ENCODE data around the gene NFIB. TPM values are rescaled to one million over a fixed set of nuclear protein-coding genes. Genes with fewer than 3 reads are reported as not detected.

Gene NFIB
- total RNA-seq, 1 experiment from 2014 or later: 14.3 TPM

- no peaks in the 10 kb centered on the region; the same call in 1 of the 2 replicates for H3K4me1 ChIP-seq (ENCODE audit: insufficient read depth, low read length)
- no peak overlapping the region for H2BK120ac ChIP-seq (ENCODE audit: low read depth, low read length, poor library complexity, severe bottlenecking)
- no peak overlapping the region for H3K27ac Mint-ChIP-seq
- no peak overlapping the region for H3K18ac ChIP-seq (ENCODE audit: insufficient read length, low read depth, low read length)
- WGBS (ENCODE audit: extremely low coverage, insufficient read length, low lambda C conversion rate): no CpG with 5 or more reads among the region's 2 CpGs
- no peak overlapping the region for H3K4ac ChIP-seq (ENCODE audit: low read depth, low read length)
- H2BK20ac ChIP-seq (ENCODE audit: low read depth, low read length, poor library complexity, severe bottlenecking): no peak overlapping the region
- DNase-seq: no peak
- H3K56ac ChIP-seq (ENCODE audit: insufficient read length, low read depth, low read length): no peak overlapping the region
- no peak overlapping the region for H2BK12ac ChIP-seq (ENCODE audit: insufficient read length, low read depth, low read length)
- H2BK15ac ChIP-seq (ENCODE audit: low read depth, low read length): no peak overlapping the region
- no peak overlapping the region for H3T11ph ChIP-seq (ENCODE audit: low read length)
- no peak overlapping the region for H2AFZ ChIP-seq (ENCODE audit: low read length)
- H3K4me1 Mint-ChIP-seq: peaks cover 26 to 44% of the 10 kb centered on the region in 2 experiments
- no peaks in the 10 kb centered on the region for H4K20me1 ChIP-seq (ENCODE audit: control insufficient read depth, insufficient read depth, insufficient read length)
- H4K8ac ChIP-seq (replicated peaks; ENCODE audit: insufficient read length, low read depth, low read length): no peak overlapping the region
- no peaks in the 10 kb centered on the region for H3K23me2 ChIP-seq (ENCODE audit: insufficient read length, low read depth, low read length, poor library complexity, severe bottlenecking)
- no peak overlapping the region for H3K9ac ChIP-seq (ENCODE audit: extremely low read depth, insufficient read length, low read length)
- H3K23ac ChIP-seq (ENCODE audit: insufficient read length, low read depth, low read length): no peak overlapping the region
- H3K4me3 Mint-ChIP-seq: no peak overlapping the region
- no peak overlapping the region for H2AK5ac ChIP-seq (ENCODE audit: insufficient read length, low read length)
- H3K27me3 Mint-ChIP-seq (ENCODE audit: low read depth): no peaks in the 10 kb centered on the region
- no peak for TF ChIP-seq CTCF (conservative IDR thresholded peaks at IDR 0.05)
- no peaks in the 10 kb centered on the region for H3K79me1 ChIP-seq (ENCODE audit: insufficient read depth, low read depth, low read length, poor library complexity, severe bottlenecking)
- H3K4me2 ChIP-seq (ENCODE audit: insufficient read depth, insufficient read length, low read length): no peak overlapping the region
- H3K27ac ChIP-seq (ENCODE audit: insufficient read length, low read depth, low read length): no peak overlapping the region
- no peak overlapping the region for H2BK5ac ChIP-seq (ENCODE audit: insufficient read length, low read length)
- H3K9me3 ChIP-seq (ENCODE audit: control insufficient read depth, low read depth, low read length): no peaks in the 10 kb centered on the region
- peaks cover 0 to 4% (median 2%) of the 10 kb centered on the region in 3 experiments; a peak in 1 of 7 replicates for H3K36me3 Mint-ChIP-seq (ENCODE audit: insufficient read depth in 1 of 3, low read depth in 3 of 3)
- no peak overlapping the region for H4K91ac ChIP-seq (ENCODE audit: insufficient read length, low read depth, low read length)
- no peaks in the 10 kb centered on the region for H3K79me2 ChIP-seq (ENCODE audit: insufficient read depth, low read length)
- no peaks in the 10 kb centered on the region for H3K27me3 ChIP-seq (ENCODE audit: insufficient read depth, low read length)
- no peak overlapping the region for H4K5ac ChIP-seq (ENCODE audit: insufficient read length, low read depth, low read length)
- no peaks in the 10 kb centered on the region for H3K9me3 Mint-ChIP-seq
- no peak overlapping the region for H3K14ac ChIP-seq (ENCODE audit: insufficient read depth, low read length)
These were observed 155.7 kb downstream of the NFIB start for GRCh38 chr9:14158136-14158813.

All from H9 (cell line).